Effector memory CD8-positive, alpha-beta T cell (primary cell): ENCODE results near the gene RDH16.
"Not testable (repeated sequence)": the region's sequence is repeated elsewhere in the genome, so short reads cannot be mapped to it uniquely, and the experiment has no call there.

Experiments
- ATAC-seq: fragments of 150-1000 bp; cut with Tn5 transposase; replicated peaks from 2 replicates; pipeline ENCODE4 v1.10.0; 2021; ENCODE audit warnings: mild to moderate bottlenecking, moderate library complexity
- DNase-seq, 3 experiments: peaks; one replicate each; pipeline ENCODE4 v3.0.0; 2021
- H3K27ac Mint-ChIP-seq, 2 donors: one replicate each; pipeline ENCODE4 v1.8.0; 2022; ENCODE audit warnings: mild to moderate bottlenecking in 2 of 2, mixed read lengths in 2 of 2, moderate library complexity in 2 of 2
- H3K27me3 Mint-ChIP-seq, 2 donors: one replicate each; pipeline ENCODE4 v1.8.0; 2022; ENCODE audit warnings: mixed read lengths in 2 of 2
- H3K36me3 Mint-ChIP-seq: one replicate; pipeline ENCODE4 v1.8.0; 2022; ENCODE audit warnings: mild to moderate bottlenecking, moderate library complexity, mixed read lengths; ENCODE audit not compliant: insufficient read depth
- H3K4me1 Mint-ChIP-seq, 2 donors: one replicate each; pipeline ENCODE4 v1.8.0; 2022; ENCODE audit warnings: low read depth in 2 of 2, mixed read lengths in 2 of 2
- H3K4me3 Mint-ChIP-seq, 2 donors: one replicate each; pipeline ENCODE4 v1.8.0; 2022; ENCODE audit warnings: mild to moderate bottlenecking in 2 of 2, mixed read lengths in 2 of 2, moderate library complexity in 2 of 2
- H3K9me3 Mint-ChIP-seq, 2 donors: one replicate each; pipeline ENCODE4 v1.8.0; 2022; ENCODE audit warnings: mixed read lengths in 2 of 2

The RDH16 gene

GRCh38 chr12:56995201-56995929, 38.0 kb upstream of the RDH16 start:
- Mint-ChIP-seq H3K27ac (no peak overlapping the region), H3K36me3 (peaks cover 3% of the 10 kb centered on the region)

GRCh38 chr12:56994231-56994746, 36.9 kb upstream of the RDH16 start:
- DNase-seq (no peak), ATAC-seq (no peak)

More at GRCh38 chr12:56995201-56995929, 38.0 kb upstream of the RDH16 start:
- no peak overlapping the region for H3K4me3 Mint-ChIP-seq
- ATAC-seq, result no peak
- no peaks in the 10 kb centered on the region for H3K9me3 Mint-ChIP-seq
- no peaks in the 10 kb centered on the region for H3K27me3 Mint-ChIP-seq
- no peak for DNase-seq
- peaks cover 7 to 18% of the 10 kb centered on the region in 2 donors for H3K4me1 Mint-ChIP-seq

DNA sequence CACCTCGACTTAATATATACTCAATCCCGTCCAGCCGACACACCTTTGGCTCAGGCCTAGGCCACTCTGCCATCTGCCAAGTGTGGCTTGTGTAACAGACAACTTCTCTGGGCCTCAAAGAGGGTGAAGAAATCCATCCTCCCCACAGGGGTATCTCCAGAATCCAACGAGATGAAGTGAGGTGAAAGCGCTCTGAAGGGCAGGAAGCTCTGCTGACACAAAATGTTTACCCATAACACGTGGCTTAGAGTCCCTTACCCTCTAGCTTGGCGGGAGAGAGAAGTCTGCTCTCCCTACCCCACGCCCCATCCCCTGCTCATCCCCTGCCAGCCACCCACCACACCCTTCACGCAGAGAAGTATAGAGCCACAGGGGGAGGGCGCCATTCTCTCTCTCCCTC, 35.9 kb upstream of the RDH16 start:
- Mint-ChIP-seq H3K27me3 (no peaks in the 10 kb centered on the region), H3K4me1 (peaks cover 2 to 4% of the 10 kb centered on the region in 2 donors), H3K27ac (no peak overlapping the region), H3K9me3 (no peaks in the 10 kb centered on the region), H3K36me3 (peaks cover 3% of the 10 kb centered on the region), H3K4me3 (no peak overlapping the region)
- no peak for DNase-seq
- no peak for ATAC-seq

More at GRCh38 chr12:56994231-56994746, 36.9 kb upstream of the RDH16 start:
- no peaks in the 10 kb centered on the region for H3K9me3 Mint-ChIP-seq
- H3K4me3 Mint-ChIP-seq, result no peak overlapping the region
- peaks cover 3% of the 10 kb centered on the region for H3K36me3 Mint-ChIP-seq
- peaks cover 7 to 13% of the 10 kb centered on the region in 2 donors for H3K4me1 Mint-ChIP-seq
- no peaks in the 10 kb centered on the region for H3K27me3 Mint-ChIP-seq
- no peak overlapping the region for H3K27ac Mint-ChIP-seq

- Mint-ChIP-seq H3K4me1 (peaks cover 6 to 8% of the 10 kb centered on the region in 2 donors), H3K9me3 (no peaks in the 10 kb centered on the region), H3K27ac (peak overlapping the region in 1 of 2 donors; percentile 33), H3K36me3 (peaks cover 4% of the 10 kb centered on the region), H3K4me3 (no peak overlapping the region), H3K27me3 (no peaks in the 10 kb centered on the region)
- ATAC-seq (no peak), DNase-seq (no peak)
These were observed 34.2 kb upstream of the RDH16 start for GRCh38 chr12:56991319-56992246.

DNA sequence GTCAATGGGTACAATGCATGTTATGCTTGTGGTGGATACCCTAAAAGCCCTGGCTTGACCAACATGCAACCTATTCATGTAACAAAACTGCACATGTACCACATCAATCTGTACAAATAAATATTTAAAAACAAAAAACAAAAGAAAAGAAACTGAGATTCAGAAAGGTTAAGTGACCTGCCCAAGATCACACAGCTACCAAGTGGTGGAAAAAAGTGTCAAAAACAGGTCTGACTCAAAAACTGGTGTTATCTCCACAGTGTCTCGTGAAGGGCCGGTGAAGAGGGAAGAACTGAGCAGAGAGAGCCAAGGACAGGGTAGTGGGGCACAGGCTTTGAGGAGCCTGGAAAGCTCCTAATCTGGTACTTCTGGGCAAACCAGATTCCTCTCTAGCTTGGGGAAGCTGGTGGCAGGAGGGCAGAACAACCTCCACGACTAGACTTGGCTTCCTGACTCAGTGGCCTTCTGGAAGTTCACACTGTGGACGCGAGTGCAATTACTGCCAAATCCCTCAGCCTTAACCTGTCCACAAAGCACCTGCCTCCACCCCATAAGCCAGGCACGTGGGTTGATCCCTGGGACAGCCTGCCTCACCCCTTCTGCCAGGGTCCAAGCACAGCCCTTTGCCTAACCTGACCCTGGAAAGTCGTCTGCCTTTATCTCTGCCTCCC, 33.4 kb upstream of the RDH16 start:
- H3K4me1 Mint-ChIP-seq, result peaks cover 6 to 8% of the 10 kb centered on the region in 2 donors
- DNase-seq (no peak), ATAC-seq (no peak)
- H3K36me3 Mint-ChIP-seq, result peaks cover 4% of the 10 kb centered on the region
- H3K9me3 Mint-ChIP-seq, result no peaks in the 10 kb centered on the region
- H3K4me3 Mint-ChIP-seq, result no peak overlapping the region
- H3K27ac Mint-ChIP-seq, result peak overlapping the region; percentile 33 to 47
- H3K27me3 Mint-ChIP-seq, result no peaks in the 10 kb centered on the region

DNA sequence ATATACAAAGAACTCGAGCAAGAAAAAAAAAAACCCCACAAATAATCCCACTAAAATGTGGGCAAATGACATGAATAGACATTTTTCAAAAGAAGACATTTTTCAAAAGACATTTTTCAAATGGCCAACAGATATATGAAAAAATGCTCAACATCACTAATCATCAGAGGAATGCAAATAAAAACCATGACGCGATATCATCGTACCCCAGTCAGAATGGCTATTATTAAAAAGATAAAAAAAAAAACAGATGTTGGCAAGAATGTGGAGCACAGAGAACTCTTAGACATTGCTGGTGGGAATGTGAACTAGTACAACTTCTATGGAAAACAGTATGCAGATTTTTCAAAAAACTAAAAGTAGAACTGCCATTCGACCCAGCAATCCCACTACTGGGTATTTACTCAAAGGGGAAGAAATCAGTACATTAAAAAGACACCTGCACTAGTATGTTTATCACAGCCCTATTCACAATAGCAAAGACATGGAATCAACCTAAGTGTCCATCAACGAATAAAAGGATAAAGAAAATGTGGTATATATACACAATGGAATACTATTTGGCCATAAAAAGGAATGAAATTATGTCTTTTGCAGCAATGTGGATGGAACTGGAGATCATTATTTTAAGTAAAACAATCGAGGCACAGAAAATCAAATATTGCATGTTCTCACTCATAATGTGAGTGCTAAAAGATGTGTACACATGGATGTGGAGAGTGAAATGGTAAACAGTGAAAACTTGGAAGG, 32.6 kb upstream of the RDH16 start:
- peaks cover 6 to 8% of the 10 kb centered on the region in 2 donors for H3K4me1 Mint-ChIP-seq
- H3K27me3 Mint-ChIP-seq, result no peaks in the 10 kb centered on the region
- peak overlapping the region in 1 of 2 donors; percentile 47 for H3K27ac Mint-ChIP-seq
- DNase-seq (no peak), ATAC-seq (no peak)
- peaks cover 4% of the 10 kb centered on the region for H3K36me3 Mint-ChIP-seq
- no peak overlapping the region for H3K4me3 Mint-ChIP-seq
- H3K9me3 Mint-ChIP-seq, result no peaks in the 10 kb centered on the region

- peaks cover 4% of the 10 kb centered on the region for H3K36me3 Mint-ChIP-seq
- no peaks in the 10 kb centered on the region for H3K27me3 Mint-ChIP-seq
- H3K4me1 Mint-ChIP-seq, result peaks cover 6 to 8% of the 10 kb centered on the region in 2 donors
- no peak for ATAC-seq
- H3K27ac Mint-ChIP-seq, result no peak overlapping the region
- H3K4me3 Mint-ChIP-seq, result no peak overlapping the region
- no peaks in the 10 kb centered on the region for H3K9me3 Mint-ChIP-seq
- DNase-seq, result no peak
These were observed 30.9 kb upstream of the RDH16 start for GRCh38 chr12:56988207-56988739.

GRCh38 chr12:56987551-56988053, 30.2 kb upstream of the RDH16 start:
- ATAC-seq, result peak; percentile 80
- no peaks in the 10 kb centered on the region for H3K9me3 Mint-ChIP-seq
- H3K36me3 Mint-ChIP-seq, result peaks cover 4% of the 10 kb centered on the region
- peaks cover 6 to 8% of the 10 kb centered on the region in 2 donors for H3K4me1 Mint-ChIP-seq
- no peaks in the 10 kb centered on the region for H3K27me3 Mint-ChIP-seq
- DNase-seq, result peak; percentile 68 to 71 (median 69)
- H3K4me3 Mint-ChIP-seq, result no peak overlapping the region
- H3K27ac Mint-ChIP-seq, result peak overlapping the region in 1 of 2 donors; percentile 31

DNA sequence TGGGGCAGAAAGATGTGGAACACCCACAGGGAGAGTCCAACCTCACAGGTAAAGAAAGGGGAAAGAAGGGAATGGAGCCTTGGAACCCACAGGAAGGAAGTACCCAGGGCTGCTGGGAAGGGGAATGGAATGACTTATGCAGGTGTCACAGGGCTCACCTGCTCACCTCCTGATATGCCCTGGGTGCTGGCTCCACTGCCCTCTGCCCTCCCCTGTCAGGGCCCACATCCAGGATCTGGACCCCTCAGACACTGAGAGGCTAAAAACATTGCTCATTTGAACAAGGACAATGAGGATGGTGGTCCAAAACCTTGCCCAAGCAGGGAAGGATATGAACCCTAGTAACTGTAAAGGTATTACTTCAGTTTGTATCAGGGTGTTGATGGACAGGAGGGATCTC, 29.6 kb upstream of the RDH16 start:
- no peak overlapping the region for H3K4me3 Mint-ChIP-seq
- no peaks in the 10 kb centered on the region for H3K9me3 Mint-ChIP-seq
- DNase-seq, result no peak
- ATAC-seq, result no peak
- peaks cover 4% of the 10 kb centered on the region for H3K36me3 Mint-ChIP-seq
- H3K27me3 Mint-ChIP-seq, result no peaks in the 10 kb centered on the region
- peaks cover 6 to 8% of the 10 kb centered on the region in 2 donors for H3K4me1 Mint-ChIP-seq
- H3K27ac Mint-ChIP-seq, result no peak overlapping the region

- H3K27ac Mint-ChIP-seq, H3K4me1 Mint-ChIP-seq, ATAC-seq, H3K9me3 Mint-ChIP-seq, DNase-seq, H3K36me3 Mint-ChIP-seq, H3K27me3 Mint-ChIP-seq, H3K4me3 Mint-ChIP-seq: not testable (repeated sequence)
These were observed 28.3 kb upstream of the RDH16 start for GRCh38 chr12:56985714-56986113.

- DNase-seq (no peak), ATAC-seq (no peak)
- Mint-ChIP-seq H3K36me3 (peaks cover 4% of the 10 kb centered on the region), H3K9me3 (no peaks in the 10 kb centered on the region), H3K27ac (no peak overlapping the region), H3K4me3 (no peak overlapping the region), H3K4me1 (peaks cover 6 to 8% of the 10 kb centered on the region in 2 donors), H3K27me3 (no peaks in the 10 kb centered on the region)
These were observed 26.0 kb upstream of the RDH16 start for GRCh38 chr12:56983386-56983785.

GRCh38 chr12:56982578-56983236, 25.3 kb upstream of the RDH16 start:
- not testable (repeated sequence) for H3K27ac Mint-ChIP-seq

More at GRCh38 chr12:56982578-56983236, 25.3 kb upstream of the RDH16 start:
- not testable (repeated sequence) for DNase-seq, ATAC-seq, H3K4me3 Mint-ChIP-seq, H3K4me1 Mint-ChIP-seq, H3K27me3 Mint-ChIP-seq, H3K9me3 Mint-ChIP-seq, H3K36me3 Mint-ChIP-seq
